HG03159 (cell line): ENCODE results near the gene SCRT2.
"Not testable (repeated sequence)": the region's sequence is repeated elsewhere in the genome, so short reads cannot be mapped to it uniquely, and the experiment has no call there.

Experiments used
- ATAC-seq: cut with Tn5 transposase; IDR thresholded peaks from one replicate; pipeline ENCODE4 v1.9.1; 2021; ENCODE audit warnings: mild to moderate bottlenecking, moderate library complexity; ENCODE audit not compliant: unreplicated experiment

SCRT2 gene

DNA sequence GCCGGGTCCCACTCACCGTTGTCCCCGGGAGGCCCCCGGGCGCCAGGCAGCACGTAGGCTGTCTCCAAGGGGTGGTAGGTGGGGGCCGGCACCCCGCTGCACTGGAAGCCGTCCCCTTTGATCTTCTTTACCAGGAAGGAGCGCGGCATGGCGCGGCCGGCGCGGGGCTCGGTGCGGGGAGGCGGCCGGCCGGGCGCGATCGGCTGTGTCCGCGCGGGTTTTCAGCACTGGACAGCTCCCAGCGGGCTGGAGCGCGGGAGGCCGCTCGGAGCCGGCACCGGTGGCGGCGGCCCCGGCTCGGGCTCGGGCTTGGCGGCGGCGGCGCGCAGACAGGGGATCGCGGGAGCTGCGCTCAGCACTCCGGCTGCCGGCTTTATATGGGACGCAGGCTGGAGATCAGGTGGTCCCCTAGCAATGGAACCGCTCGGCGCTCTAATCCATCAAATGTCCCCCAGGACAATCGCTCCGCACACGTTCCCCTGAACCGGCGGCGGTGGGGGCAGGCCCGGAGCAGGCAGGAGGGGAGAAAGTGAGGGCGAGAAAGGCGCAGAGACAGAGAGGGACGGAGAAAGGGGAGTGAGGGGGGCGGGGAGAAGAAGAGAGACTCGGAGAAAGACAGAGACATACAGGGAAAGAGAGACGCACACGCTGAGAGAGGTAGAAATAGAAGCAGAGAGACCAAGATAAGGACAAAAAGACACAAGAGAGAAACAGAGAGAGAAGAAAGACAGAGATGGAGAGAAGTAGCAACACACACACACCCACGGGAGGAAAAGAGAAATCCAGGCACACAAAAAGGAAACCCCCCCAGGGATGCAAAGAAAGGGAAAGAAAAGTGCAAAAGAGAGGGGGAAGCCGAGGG is at the start of gene SCRT2:
SCRT2 (minus strand) TSS at position 350 of the 862 bp plus-strand sequence; CDS start at position 149, 201 bp downstream.
- no peak for ATAC-seq

DNA sequence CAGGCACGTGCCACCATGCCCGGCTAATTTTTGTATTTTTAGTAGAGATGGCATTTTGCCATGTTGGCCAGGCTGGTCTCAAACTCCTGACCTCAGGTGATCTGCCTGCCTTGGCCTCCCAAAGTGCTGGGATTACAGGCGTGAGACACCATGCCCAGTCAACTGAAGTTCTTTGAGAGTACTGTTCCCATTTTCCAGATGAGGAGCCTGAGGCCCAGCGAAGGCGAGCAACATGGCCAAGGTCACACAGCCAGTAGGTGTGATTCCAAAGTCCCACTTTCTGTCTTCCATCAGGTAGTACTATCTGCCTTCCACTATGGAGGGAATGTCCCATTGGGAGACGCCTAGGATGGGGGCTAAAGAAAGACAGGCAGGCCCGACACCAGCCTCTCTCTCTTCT is 49.2 kb upstream of the SCRT2 start:
- ATAC-seq = not testable (repeated sequence)

DNA sequence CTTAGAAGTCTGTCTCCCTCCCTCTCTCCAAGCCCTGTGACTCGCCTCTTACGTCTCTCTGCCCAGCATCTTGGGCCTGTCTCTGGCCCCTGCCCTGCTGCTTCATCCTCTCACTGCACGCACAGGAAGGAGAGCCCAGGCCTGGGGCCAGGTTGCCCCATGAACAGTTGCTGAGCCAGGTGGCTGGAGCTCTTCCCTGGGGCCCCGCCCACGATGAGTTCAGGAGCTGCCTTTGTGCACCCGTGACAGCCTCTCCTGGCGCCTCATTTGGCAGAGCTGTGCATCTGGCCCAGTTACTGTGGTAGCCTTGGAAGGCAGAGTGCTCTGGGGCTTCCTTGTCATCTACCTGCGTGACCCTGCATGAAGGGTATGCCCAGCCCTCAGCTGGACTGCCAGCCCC is 48.2 kb upstream of the SCRT2 start:
- ATAC-seq = no peak

DNA sequence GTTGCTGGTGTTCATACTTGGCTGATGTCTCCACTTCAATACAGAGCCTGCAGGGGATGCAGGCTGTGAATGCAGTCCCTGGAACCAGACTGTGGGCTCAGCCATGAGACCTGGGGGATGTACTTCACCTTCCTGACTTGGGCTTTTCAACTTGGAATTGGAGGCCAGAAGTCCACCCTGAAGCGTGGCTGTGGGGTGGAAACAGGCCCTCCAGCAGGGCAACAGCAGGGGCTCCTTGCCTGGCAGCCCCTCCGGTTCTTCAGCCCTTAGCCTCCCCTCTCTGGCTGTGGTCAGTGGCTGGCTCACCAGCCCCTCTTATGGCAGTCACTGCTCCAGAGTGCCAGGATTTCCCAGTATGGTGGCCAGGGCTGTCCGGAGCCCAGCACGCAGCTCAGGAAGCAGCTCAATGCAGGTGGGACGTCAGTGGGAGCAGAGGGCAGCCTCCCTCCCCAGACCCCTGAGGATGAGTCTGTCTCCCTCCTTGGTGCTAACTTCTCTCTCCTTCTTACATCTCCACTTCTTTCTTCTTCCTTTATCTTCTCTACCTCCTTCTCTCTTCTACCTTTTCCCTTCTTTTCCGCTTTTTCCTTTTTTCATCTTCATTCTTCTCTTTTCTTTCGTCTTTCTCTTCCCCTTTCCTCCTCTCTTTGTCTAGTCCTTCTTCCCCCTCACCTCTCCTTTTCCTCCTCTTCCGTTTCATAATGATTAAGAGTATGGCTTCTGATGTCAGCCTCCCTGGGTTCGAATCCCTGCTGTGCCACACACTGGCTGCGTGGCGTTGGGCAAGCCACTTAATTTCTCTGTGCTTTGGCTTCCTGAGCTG is 47.4 kb upstream of the SCRT2 start:
- ATAC-seq = no peak

DNA sequence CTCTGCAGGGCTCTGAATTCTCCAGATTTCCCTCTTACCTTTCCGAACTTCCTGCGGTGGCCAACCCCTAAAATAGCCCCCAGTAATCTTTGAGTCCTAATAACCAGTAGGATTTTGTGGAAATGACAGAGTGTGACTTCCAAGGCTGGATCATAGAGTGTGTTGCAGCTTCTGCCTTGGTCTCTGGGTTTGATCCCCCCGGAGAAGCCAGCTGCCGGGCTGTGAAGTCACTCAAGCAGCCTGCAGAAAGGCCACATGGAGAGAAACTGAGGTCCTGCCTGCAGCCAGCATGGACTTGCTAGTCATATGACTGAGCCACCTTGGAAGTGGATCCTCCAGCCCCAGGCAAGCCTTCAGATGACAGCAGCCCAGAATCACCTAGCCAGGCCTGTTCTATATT is 46.3 kb upstream of the SCRT2 start:
- ATAC-seq = no peak

DNA sequence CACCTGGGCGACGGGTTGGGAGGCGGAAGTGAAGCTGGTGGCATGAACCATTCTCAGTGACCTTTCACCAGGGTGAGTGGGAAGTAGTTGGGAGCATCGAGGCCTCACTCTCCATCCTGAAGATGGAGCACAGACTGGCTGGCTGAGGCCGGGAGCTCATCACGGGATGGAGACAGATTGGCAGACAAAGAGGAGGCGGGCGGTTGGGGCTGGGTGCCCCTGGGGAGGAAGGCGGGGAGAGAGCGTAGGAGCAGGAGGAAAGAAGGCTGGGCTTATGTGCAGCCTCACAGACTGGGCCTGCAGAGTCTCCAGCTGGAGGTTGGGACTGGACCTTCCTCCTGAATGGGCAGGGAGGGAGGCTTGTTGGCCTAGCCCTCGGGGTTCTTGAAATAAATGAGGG is 44.2 kb upstream of the SCRT2 start:
- ATAC-seq = no peak

DNA sequence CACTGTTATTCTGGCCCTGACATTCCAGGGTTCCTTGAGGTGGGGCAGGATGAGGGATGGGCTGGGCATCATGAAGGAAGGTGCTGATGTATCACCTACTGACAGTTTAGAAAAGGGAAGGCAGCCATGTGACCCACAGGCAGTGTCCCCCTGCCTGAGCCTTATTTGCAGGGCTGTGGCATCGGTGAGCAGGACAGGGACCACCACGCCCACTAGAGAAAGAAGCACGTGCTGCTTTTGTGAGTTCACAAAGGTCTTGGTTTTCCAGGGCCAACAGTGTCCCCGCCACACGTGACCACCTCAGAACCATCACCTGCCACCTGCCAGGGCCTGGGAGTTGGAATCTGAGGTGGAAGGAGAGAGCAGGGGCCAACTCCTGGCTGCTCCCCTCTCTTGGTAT is 43.5 kb upstream of the SCRT2 start:
- ATAC-seq = no peak

DNA sequence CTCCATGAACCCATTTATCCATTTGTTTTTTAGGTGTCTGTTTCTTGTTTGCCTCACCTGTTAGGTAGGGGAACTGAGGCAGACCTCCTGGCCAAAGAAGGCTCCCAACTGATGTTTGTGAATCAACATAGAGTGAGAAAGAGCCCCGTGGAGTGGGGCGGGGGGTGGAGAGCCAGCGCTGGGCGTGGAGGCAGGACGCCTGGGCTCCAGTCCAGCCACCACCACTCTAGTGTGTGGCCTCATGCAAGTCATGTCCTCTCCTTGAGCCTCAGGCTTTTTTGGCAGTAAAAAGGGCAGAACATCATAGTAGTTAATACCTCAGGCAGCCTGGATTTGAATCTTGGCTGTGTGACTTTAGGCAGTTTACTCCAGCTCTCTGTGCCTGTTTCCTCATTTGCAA is 42.2 kb upstream of the SCRT2 start:
- ATAC-seq = no peak

DNA sequence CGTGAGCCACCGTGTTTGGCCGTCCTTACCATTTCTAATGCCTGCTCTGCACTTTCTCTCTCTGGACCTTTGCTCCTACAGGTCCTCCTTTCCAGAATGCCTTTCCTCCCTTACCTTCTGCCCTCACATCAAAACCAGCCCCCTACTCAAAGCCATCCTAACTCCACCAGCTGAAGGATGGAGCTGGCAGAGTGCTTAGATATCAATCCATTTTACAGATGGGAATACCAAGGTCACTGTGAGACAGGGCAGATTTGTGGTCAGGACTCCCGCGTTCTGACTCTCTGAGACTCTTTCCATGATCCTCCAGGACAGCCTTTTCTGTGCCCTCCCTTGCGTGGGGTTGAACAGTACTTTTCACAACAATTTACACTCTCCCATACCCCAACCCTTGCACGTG is 41.7 kb upstream of the SCRT2 start:
- no peak for ATAC-seq

DNA sequence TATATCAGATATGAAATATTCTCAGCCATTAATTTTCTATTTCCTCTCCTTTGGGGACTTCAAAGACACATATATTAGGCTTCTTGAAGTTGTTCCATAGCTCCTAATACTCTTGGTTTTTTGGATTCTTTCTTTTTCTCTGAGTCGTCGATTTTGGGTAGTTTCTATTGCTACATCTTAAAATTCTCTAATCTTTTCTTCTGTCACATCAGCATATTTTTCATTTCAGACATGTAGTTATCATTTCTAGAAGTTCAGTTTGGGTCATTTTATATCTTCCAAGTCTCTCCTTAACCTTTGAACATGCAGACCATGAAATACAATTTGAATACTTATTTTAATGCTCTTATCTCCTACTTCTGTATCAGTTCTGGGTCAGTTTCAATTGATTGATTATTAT is 38.9 kb upstream of the SCRT2 start:
- ATAC-seq = no peak

DNA sequence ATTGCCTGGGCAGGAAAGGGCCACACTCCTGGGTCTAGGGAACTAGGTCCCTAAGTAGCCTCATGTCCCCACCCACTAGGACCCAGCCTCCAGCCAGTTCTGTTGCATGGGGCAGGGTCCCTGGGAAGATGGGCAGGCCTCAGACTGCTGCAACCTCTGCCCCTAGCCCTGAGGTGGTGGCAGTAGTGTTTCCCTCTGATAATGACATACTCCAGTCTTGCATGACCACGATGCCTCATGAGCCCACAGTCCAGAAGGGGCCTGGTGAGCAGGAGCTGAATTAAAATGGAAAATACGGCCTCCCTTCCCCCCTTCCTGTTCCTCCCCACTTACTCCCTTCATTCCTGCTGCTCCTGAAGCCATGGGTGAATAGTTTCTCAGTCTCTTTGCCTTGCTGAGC is 36.0 kb upstream of the SCRT2 start:
- ATAC-seq = no peak

DNA sequence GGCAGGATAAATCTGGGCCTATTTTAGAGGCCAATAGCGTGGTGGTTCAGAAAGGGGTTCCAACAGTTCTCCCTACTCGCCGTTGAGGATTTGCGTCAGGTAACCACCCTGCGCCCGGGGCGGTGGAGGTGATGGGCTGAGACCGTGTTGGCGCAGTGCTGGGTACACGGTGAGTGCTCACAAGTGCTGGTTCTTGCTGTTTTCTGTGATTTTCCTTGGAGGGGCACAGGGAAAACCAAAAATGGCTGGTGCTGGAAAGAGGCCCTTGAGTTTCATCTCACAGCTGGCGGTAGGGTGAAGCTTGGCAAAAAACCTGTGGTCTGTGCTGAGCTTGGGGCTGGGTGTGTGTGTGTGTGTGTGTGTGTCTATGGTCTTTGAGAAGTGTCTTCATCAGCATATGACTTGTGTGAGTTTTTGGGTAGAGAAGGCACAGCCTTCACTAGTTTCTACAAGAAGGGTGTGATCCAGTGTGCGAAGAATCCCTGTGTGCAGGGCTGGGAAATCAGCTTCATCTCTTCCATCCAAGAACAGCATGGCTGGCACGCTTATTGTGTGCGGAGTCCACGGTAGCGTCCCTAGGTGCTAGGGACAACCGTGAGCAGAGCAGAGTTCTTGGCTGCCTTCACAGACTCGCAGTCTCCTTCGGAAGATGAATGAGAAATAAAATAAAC is 35.3 kb upstream of the SCRT2 start:
- ATAC-seq = no peak

DNA sequence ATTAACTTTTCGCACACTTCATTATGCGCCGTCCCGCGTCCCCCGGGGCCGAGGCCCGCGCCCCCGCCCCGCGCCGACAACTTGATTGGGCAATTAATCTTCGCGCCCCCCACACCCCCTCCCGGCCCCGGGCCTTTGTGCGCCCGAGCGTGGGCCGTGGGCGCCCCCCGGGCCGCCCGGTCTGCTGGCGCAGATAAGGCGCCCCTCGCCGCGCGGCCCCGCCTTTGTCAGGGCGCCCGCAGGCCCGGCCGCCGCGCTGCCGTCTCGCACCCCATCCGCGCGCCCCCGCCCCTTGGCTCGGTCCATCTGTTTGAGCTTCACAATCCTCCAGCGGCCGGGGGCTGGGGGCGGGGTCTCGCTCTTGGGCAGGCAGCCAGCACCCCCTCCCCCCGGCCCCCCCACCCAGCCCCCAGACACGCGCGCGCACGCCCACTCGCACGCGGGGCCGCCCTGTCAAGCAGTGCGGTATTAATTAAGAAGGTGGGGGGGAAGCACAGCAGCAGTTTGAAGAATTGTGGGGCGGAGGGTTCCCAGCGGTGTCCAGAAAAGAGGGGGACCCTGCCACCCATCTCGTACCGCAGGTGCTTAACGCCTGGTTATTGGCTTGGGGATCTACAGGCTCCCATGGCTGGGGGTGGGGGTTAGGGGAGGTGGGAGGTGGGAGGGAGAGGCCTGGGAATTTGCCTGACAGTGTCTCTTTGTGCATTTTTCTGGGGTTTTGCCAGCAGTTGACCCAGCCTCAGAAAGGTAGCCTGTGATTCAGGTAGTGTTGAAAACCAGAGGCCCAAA is 34.6 kb upstream of the SCRT2 start:
- no peak for ATAC-seq

DNA sequence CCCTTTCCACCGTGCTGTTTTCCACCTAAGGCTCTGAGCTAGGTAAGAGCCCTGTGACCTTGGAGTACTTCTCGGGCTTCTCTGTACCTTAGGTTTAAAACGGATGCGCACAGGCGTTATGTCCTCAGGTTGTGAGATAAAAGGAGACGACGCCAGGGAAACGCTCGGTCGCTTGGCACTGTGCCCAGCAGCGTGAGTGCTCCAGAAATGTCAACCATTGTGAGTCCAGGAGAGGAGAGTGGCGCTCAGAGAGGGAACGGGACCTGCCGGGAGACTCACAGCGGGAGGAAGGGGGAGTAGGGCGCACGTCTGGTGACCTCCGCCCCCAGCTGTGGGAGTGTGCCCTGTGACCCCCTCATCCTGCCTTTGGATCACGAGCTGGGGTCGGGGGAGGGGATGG is 33.8 kb upstream of the SCRT2 start:
- ATAC-seq = no peak

DNA sequence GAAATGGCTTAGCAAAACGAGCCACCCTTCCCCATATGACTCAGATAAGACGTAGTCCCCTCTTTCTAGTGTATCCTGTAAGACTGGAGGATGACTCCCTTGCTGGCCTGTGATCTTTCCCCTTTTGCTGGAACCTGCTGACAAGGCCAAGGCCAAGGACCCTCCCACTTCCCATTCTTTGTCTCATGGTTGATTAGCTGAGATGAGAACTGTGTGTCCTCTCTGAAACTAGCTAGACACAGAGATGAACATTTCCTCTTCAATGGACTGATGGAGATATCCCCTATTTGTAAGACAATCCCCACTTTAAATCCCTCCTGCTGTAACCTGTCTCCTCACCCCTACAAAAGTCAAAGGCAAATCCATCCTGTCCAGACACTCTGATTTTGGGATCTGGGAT is 33.4 kb upstream of the SCRT2 start:
- no peak for ATAC-seq

DNA sequence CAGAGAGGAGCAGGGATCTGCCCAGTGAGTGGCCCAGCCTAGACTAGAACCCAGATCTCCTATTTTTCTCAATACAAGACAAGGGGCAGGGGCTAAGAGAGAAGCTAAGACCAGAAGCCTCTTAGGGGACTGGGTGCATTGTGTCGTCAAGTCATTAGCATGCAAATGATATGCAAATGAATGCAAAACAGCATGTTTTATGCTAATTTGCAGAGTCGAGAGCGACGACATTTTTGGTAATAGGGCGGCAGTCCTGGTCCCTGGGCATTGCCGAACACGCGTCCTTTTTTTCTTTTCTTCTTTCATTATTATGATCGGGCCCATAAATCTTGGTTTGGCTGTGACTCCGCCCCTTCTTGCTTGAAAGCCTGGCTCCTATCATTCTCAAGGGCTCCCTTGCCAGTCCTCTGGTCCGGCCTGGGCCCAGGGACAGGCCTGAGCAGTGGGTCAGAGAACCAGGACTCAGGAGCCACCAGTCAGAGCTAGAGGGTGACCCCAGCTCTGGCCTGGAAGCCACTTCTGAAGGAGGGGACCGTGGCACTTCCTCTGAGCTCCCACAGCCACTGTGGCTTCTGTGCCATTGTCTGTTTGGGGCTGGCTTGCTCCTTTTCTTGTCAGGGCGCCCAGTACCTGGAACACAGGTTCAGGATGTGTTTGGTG is 32.0 kb upstream of the SCRT2 start:
- ATAC-seq = no peak

DNA sequence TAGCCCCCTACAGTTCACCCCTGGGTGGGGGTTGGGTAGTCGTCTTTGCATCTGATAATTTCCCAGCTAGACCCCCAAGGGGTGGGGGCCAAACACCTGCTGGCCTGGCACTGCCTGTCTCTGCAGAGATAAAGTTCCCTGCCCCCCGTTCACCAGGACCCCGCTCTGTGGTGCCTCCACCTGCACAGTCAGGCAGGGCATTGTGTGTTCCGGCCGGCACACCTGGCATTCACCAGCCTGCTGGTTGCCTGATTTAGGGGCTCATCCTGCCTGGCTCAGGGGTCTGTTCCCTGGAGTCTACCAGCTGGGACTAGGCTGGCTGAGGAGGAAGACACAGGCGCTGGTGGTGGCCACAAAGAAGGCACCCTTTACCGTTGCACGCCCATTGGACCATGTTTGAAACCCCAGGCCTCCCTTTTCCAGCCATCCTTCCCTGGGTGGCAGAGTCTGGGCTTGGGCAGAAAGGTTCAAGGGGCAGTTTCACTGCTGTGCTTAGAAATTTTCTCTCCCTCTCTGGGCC is 30.8 kb upstream of the SCRT2 start:
- no peak for ATAC-seq

DNA sequence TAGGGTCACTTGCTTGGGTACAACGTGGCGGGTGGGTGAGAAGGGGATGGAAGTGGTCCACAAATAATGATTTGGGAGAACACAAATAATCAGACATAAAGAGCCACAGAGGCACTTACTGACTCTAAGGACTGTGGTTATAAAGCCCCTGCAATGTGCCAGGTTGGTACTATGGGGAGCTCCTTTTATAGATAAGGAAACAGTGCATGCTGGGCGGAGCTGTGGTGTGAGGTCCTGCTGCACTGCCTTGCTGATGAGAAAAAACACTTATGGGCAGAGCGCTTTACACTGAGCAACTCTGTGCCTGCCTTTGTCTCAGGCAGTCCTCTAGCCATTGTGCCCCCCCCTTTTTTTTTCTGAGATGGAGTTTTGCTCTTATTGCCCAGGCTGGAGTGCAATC is 29.1 kb upstream of the SCRT2 start:
- ATAC-seq = no peak

DNA sequence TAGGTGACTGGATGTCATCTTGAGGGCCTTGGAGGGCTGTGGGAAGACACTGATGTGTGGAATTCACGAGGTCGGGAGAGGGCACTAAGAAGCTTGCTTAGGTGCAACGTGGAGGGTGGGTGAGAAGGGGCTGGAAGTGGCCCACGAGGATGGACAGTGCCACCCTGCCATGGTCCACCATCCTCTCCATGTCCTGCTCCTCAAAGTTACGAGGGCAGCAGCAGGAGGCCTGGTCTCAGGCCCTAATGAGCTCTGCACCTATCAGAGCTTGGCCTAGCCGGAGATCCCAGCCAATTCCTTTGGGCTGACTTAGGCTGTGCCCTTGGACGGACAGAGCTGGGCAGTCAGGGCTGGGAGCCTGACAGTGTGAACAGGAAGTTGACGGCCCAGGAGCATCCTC is 27.8 kb upstream of the SCRT2 start:
- no peak for ATAC-seq

DNA sequence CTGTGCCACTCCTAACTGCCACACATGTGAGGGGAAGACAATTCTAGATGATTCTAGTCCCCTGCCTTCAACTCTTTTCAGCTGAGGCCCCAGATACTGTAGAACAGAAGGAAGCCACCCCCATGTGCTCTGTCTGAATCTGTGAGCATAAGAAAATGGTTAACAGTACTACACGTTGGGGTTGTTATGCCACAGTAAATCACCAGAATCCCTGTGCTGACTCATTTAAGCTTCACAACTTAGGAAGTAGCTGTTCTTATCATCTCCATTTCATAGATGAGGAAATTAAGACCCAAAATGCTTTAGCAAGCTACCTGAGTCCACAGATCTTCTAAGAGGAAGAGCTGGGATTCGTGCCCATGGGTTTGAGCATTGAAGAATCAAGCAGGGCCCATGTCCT is 27.4 kb upstream of the SCRT2 start:
- no peak for ATAC-seq
